Urinary bladder (tissue), 4 donors: ENCODE results near the gene ENOX2. TPM values are rescaled to one million over a fixed set of nuclear protein-coding genes. Genes with fewer than 3 reads are reported as not detected.
A peak's percentile ranks its signal among the peaks of the same experiment; 100 is the strongest.
"Not testable (repeated sequence)": the region's sequence is repeated elsewhere in the genome, so short reads cannot be mapped to it uniquely, and the experiment has no call there.

Source experiments
- DNase-seq: peaks from one replicate; pipeline ENCODE4 v3.0.0-alpha.2; 2015; ENCODE audit errors: extremely low spot score
- H3K27ac ChIP-seq: one replicate; pipeline ENCODE4 v1.5.1; 2013; ENCODE audit warnings: low read depth, mild to moderate bottlenecking, moderate library complexity
- H3K36me3 ChIP-seq: one replicate; pipeline ENCODE4 v1.6.1; 2013; ENCODE audit warnings: mild to moderate bottlenecking, moderate library complexity; ENCODE audit not compliant: insufficient read depth
- H3K4me1 ChIP-seq: one replicate; pipeline ENCODE4 v1.6.1; 2013; ENCODE audit warnings: mild to moderate bottlenecking, moderate library complexity; ENCODE audit not compliant: insufficient read depth
- H3K4me3 ChIP-seq: one replicate; pipeline ENCODE4 v1.5.1; 2013; ENCODE audit warnings: low read depth, low read length
- WGBS: extraction: QIAGEN DNeasy Blood & Tissue Kit; methylation state at CpG from one replicate; pipeline ENCODE4 v1.1.7; 2013; 5-methylcytosine and 5-hydroxymethylcytosine counted together
- polyA plus RNA-seq: library from polyadenylated mRNA; stranded (reverse); fragments of 200-250 nt; gene quantifications from one replicate; pipeline ENCODE4 v1.2.3, GENCODE V29; 2013
- total RNA-seq: library from RNA; depleted of rRNA; stranded (reverse); fragments of >200 nt; gene quantifications from one replicate; pipeline ENCODE4 v1.2.3, GENCODE V29; 2014
- donor health status: healthy with polysubstance abuse.
- donor health status: healthy.

The ENOX2 gene, protein sequence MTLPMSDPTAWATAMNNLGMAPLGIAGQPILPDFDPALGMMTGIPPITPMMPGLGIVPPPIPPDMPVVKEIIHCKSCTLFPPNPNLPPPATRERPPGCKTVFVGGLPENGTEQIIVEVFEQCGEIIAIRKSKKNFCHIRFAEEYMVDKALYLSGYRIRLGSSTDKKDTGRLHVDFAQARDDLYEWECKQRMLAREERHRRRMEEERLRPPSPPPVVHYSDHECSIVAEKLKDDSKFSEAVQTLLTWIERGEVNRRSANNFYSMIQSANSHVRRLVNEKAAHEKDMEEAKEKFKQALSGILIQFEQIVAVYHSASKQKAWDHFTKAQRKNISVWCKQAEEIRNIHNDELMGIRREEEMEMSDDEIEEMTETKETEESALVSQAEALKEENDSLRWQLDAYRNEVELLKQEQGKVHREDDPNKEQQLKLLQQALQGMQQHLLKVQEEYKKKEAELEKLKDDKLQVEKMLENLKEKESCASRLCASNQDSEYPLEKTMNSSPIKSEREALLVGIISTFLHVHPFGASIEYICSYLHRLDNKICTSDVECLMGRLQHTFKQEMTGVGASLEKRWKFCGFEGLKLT
- total RNA-seq (12.5 TPM), polyA plus RNA-seq (13.9 TPM)

DNA sequence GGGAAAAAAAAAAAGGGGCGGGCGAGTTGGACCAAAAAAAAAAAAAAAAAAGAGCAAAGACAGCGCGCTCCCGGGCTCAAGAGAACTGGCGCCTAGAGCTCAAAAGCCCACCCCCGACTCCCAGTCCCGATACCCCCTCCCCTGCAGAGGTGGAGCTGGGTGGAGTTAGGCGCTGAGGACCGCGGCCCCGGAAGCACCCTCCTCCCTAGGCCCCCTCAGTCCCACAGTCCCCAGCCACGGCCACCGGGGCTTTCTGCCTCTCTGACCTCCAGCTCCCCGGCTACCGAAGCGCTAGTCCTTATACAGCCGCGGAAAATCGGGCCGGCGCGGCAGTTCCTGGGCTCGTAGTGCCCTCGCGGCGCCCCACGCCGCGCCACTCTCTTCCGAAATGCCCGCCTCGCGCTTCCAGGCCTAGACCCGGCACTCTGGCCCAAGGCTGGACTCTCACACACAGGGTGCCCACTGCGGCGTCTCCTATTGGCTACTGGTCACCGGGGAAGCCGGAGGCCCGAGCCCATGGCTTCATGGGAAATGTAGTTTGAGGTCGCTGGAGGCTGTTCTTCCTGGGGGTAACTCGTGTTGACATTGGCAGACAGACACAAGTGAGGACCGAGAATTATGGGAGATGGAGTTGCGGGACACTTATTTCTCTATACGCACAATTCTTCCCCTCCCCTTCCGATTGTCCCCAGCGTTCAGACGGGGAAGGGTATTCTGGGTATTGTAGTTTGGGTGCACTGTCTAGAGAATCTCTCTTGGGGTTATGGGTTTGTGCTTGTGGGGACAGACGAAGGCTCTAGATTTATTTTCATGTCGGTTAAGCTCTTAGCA is at the start of gene ENOX2:
Gene ENOX2, minus strand, starts transcription at position 427 of the 831 bp plus-strand sequence. CDS start 199,993 bp downstream, outside the sequence.
- under 1% methylated on average over 48 of the region's 50 CpGs for WGBS
- Histone ChIP-seq H3K27ac (peak within 1 kb of the TSS; percentile 23), H3K4me3 (peak within 1 kb of the TSS; percentile 72), H3K36me3 (no peaks in the 10 kb centered on the region), H3K4me1 (no peaks in the 10 kb centered on the region)
- peak; percentile 94 for DNase-seq

DNA sequence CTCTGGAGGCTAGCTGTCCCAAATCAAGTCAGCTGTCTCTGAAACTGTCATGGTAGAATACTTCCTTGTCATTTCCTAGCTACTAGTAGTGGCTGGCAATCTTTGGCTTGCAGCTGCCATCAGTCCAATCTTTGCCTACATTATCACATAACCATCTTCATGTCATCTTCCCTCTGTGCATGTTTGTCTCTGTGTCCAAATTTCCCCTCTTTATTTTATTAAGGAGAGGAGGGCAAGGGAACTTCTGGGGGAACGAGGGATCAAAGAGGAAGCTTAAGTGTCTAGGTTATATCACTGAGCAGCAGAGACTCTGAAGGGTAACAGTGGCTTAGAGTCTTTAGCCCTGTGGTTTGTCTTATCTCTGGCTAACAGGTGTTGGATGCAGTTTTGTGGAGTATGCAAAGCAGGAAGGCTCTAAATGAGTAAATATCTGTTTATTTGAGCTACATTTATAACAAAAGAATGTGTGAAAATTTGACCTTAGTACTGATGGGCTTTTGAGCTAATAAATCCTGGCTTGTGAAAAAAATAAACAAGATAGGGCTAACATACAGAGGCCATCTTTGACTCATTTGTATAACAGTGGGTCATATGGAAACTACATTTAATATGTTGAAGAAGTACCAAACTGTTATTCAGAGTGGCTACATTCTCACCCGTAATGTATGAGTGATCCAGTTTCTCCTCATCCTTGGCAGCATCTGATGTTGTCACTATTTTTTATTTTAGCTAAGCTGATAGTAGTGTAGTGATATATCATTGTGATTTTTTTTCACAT is 49.4 kb upstream of the ENOX2 start:
- H3K27ac ChIP-seq = no peak overlapping the region
- H3K4me3 ChIP-seq = no peak overlapping the region
- H3K4me1 ChIP-seq = no peaks in the 10 kb centered on the region
- H3K36me3 ChIP-seq = no peaks in the 10 kb centered on the region
- WGBS = 38% methylated on average over 2 of the region's 2 CpGs
- DNase-seq = no peak

DNA sequence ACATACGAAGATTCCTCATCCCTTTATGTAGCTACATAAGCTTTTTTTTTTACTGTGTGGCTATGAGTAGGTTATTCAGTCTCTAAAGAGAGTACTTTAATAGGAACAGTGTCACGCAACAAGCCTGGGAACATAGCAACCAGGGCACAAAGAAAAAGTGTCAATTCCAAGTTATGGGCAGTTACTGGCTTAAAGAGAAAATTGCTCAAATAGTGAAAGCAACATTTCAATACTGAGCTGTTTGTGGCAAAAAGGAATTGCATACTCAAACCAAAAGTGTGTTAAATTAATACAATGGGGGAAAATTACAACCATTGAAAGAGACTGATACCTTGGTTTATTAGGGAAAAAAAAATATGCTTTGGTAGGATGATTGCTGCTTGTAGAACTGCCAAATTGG is 41.2 kb upstream of the ENOX2 start:
- Histone ChIP-seq H3K36me3 (no peaks in the 10 kb centered on the region), H3K4me3 (no peak overlapping the region), H3K4me1 (no peaks in the 10 kb centered on the region), H3K27ac (no peak overlapping the region)
- no peak for DNase-seq
- WGBS = 41% methylated on average over 2 of the region's 2 CpGs

DNA sequence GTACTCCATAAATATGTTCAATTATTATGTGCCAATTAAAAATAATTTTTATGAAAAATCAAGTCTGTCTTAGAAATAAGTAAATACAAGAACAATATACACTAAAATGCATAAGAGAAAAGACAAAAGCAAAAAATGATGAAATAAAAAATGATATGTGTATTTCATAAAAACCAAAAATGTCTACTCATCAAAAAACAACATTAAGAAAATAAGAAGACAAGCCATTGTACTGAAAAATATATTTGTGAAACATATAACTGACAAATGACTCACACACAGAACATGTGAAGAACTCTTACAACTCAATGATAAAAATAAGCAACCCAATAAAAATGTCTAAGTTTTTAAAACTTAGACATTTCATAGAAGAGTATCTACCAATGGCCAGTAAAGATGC is 34.1 kb upstream of the ENOX2 start:
- Histone ChIP-seq H3K4me3 (no peak overlapping the region), H3K36me3 (no peaks in the 10 kb centered on the region), H3K4me1 (no peaks in the 10 kb centered on the region), H3K27ac (no peak overlapping the region)
- DNase-seq = no peak

DNA sequence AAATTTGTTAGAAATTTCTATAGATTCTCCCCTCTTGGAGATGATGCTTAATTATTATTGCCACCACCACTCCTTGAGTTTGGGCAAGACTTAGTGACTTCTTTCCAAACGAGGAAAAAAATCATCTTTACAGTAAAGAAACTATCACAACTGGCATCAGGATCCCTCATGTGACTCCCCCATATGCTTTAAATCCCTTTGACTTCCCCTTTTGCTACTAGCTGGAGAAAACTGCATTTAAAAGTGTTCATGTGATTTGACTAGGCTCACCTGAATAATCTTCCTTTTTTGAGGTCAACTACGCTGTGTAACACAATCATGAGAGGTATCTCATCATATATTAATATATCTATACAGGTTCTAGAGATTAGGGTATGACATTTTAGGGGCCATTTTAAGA is 30.3 kb upstream of the ENOX2 start:
- no peak for DNase-seq
- Histone ChIP-seq H3K27ac (no peak overlapping the region), H3K4me3 (no peak overlapping the region), H3K4me1 (no peaks in the 10 kb centered on the region), H3K36me3 (no peaks in the 10 kb centered on the region)
- WGBS = 81% methylated on average over 2 of the region's 2 CpGs

DNA sequence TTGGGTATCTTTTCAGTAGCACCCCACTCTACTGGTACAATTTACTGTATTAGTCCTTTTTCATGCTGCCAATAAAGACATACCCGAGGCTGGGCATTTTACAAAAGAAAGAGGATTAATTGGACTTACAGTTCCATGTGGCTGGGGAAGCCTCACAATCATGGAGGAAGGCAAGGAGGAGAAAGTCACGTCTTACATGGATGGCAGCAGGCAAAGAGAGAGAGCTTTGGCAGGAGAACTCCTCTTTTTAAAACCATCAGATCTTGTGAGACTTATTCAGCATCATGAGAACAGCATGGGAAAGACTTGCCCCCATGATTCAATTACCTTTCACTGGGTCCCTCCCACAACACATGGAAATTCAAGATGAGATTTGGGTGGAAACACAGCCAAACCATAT is 17.4 kb upstream of the ENOX2 start:
- H3K4me3 ChIP-seq, H3K36me3 ChIP-seq, H3K27ac ChIP-seq, DNase-seq, H3K4me1 ChIP-seq: not testable (repeated sequence)
- 58% methylated on average over 2 of the region's 2 CpGs for WGBS

DNA sequence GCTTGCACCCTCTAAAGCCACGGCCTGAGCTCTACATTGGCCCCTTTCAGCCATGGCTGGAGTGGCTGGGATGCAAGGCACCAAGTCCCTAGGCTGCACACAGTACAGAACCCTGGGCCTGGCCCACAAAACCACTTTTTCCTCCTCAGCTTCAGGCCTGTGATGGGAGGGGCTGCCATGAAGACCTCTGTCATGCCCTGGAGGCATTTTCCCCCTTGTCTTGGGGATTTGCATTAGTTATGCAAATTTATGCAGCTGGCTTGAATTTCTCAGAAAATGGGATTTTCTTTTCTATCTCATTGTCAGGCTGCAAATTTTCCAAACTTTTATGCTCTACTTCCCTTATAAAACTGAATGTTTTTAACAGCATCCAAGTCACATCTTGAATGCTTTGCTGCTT is 16.7 kb upstream of the ENOX2 start:
- 48% methylated on average over 1 of the region's 1 CpG for WGBS
- H3K27ac ChIP-seq = not testable (repeated sequence)

DNA sequence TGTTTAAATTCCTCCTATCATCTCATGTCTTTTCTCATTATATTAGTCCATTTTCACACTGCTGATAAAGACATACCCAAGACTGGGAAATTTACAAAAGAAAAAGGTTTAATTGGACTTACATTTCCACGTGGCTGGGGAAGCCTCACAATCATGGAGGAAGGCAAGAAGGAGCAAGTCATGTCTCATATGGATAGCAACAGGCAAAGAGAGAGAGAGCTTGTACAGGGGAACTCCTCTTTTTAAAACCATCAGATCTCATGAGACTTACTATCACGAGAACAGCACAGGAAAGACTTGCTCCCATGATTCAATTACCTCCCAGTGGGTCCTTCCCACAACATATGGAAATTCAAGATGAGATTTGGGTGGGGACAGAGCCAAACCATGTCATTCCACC is 15.5 kb upstream of the ENOX2 start:
- not testable (repeated sequence) for H3K36me3 ChIP-seq, DNase-seq, H3K4me3 ChIP-seq, H3K27ac ChIP-seq, H3K4me1 ChIP-seq
- 65% methylated on average over 2 of the region's 2 CpGs for WGBS

More for the DNA sequence above, 16.7 kb upstream of the ENOX2 start:
- H3K4me1 ChIP-seq, H3K36me3 ChIP-seq, H3K4me3 ChIP-seq, DNase-seq: not testable (repeated sequence)

DNA sequence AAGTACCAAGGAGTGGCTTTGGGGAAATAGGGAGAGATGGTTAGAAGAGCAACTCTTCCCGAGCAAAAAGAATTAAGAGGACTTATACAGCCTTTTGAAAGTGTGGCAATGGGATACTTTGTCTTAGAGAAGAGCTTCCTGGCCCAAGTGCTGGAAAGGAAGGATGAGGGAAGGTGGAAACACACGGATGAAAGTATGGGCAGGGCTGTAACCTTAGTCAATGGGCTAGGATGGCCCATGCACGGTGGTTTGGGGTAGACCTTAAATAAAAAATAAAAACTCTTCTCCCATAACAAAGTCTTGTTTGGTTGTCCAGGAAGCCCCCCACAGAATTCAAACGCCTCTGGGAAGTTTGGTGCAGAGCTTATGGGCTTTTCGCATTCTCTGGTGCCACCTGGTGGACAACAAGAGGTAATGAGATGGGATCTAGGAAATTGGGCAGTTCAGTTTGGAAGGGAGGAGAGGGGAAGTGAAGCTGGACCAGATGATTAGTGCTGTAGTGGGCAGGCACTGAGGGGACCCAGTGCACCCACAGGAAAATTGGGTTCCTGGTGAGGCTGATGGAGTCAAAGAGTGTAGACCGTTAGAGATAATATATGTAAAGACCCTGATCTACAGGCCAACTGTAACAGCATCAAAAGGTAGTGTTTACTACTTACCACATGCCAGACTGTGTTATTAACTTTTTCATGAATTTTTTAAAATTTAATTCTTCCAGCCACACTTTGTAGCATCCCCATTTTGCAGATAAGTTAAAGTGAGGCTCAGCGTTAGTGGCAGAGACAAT is 13.8 kb upstream of the ENOX2 start:
- H3K36me3 ChIP-seq = no peaks in the 10 kb centered on the region
- H3K4me3 ChIP-seq = no peak overlapping the region
- no peak overlapping the region for H3K27ac ChIP-seq
- no peak for DNase-seq
- no peaks in the 10 kb centered on the region for H3K4me1 ChIP-seq
- 29% methylated on average over 7 of the region's 7 CpGs for WGBS

DNA sequence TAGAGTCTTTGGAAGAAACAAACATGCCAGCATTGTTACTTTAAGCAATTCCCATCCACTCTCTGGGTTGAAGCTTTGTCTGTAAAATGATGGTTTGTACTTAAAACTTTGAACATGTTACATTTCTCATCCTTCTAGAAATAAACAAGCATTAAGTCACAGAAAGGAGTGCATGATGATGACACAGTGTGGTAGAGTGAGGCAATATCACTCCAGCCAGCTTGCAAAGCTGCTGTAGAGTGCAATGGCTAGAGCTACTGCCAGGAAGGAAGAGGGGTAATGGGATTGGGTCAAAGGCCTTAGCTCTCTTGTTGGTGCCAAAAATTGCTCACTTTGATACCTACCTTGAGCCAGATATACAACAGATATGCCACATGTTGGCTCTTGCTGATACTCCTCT is 12.3 kb upstream of the ENOX2 start:
- H3K4me1 ChIP-seq = no peaks in the 10 kb centered on the region
- no peak for DNase-seq
- no peak overlapping the region for H3K4me3 ChIP-seq
- no peaks in the 10 kb centered on the region for H3K36me3 ChIP-seq
- no peak overlapping the region for H3K27ac ChIP-seq

DNA sequence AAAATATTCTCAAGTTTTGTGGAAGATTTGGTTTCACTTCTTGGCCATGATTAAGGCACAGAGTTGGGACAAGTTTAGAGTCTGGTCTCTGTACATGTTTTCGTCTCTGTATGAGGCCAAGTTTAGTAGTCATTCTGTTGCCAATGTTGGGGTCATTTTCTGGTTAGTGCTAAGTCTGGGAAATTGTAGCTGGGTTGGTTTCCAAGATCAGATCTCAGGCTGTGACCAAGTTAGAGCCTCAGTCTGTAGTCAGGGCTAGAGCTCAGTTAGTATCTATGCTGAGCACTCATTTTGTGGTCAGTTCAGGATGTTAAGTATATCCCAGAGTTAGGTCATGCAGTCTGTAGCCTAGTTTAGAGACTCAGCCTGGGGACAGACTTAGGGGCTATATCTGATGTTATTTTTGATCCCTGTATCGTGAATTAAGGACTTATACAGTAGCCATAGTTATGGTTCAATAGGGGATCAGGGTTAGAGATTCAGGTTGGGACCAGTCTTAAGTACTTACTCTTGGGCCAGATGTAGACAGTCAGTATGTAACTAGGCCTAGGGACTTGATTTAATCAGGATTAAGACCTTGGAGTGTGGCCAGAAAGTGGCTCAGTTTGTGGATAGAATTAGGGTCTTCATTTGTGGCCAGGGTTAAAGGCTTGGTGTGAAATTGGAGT is 6.6 kb upstream of the ENOX2 start:
- no peak for DNase-seq
- Histone ChIP-seq H3K4me3 (no peak overlapping the region), H3K27ac (no peak overlapping the region), H3K4me1 (no peaks in the 10 kb centered on the region), H3K36me3 (no peaks in the 10 kb centered on the region)
- 63% methylated on average over 2 of the region's 2 CpGs for WGBS

DNA sequence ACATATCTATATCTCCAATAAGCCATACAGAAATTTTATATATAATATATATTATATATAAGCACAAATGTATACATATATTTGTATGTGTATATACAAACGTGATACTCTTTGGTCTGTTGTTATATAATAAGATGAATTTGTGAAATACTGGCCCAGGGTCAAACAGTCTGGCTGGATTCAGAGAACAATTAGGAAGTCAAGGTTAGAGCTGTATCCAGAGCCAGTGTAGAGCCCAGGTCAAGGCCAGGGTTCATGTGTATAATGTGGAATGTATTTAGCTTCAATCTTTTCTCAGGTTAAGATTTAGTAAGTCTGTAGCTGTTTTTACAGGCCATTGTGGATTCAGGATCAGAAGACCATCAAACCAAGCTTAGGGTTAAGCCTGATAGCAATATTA is 3.8 kb upstream of the ENOX2 start:
- no peak overlapping the region for H3K27ac ChIP-seq
- H3K4me1 ChIP-seq = no peaks in the 10 kb centered on the region
- DNase-seq = no peak
- no peak overlapping the region for H3K4me3 ChIP-seq
- no peaks in the 10 kb centered on the region for H3K36me3 ChIP-seq
- 60% methylated on average over 1 of the region's 1 CpG for WGBS
